ENCODE measurements around the gene AKNA. TPM values are rescaled to one million over a fixed set of nuclear protein-coding genes. Genes with fewer than 3 reads are reported as not detected.

Gene AKNA
- total and polyA plus RNA-seq, 9 donors = 7.0 to 14.6 (median 10.1) TPM

GRCh38 chr9:114365194-114365593 lies 22.6 kb downstream of the AKNA start:
- peaks cover 4% of the 10 kb centered on the region for H3K4me1 ChIP-seq (ENCODE audit: control insufficient read depth, insufficient read depth, low read length)

GRCh38 chr9:114364134-114365041 lies 23.4 kb downstream of the AKNA start:
- Histone ChIP-seq H3K27ac (ENCODE audit: low read length) (no peak overlapping the region), H3K4me3 (ENCODE audit: low read length) (no peak overlapping the region), H3K36me3 (ENCODE audit: control insufficient read depth, insufficient read depth, low read length) (peaks cover 70% of the 10 kb centered on the region), H3K27me3 (ENCODE audit: control insufficient read depth, insufficient read depth, low read length) (no peaks in the 10 kb centered on the region), H3K9me3 (replicated peaks; ENCODE audit: control insufficient read depth, low read depth, low read length) (no peaks in the 10 kb centered on the region), H3K4me1 (ENCODE audit: control insufficient read depth, insufficient read depth, low read length) (no peaks in the 10 kb centered on the region)
- WGBS (ENCODE audit: insufficient coverage) = 86% methylated on average over 2 of the region's 6 CpGs
- no peak for DNase-seq

More at GRCh38 chr9:114365194-114365593, 22.6 kb downstream of the AKNA start:
- Histone ChIP-seq H3K4me3 (ENCODE audit: low read length) (no peak overlapping the region), H3K27ac (ENCODE audit: low read length) (no peak overlapping the region), H3K36me3 (ENCODE audit: control insufficient read depth, insufficient read depth, low read length) (peaks cover 65% of the 10 kb centered on the region), H3K27me3 (ENCODE audit: control insufficient read depth, insufficient read depth, low read length) (no peaks in the 10 kb centered on the region), H3K9me3 (replicated peaks; ENCODE audit: control insufficient read depth, low read depth, low read length) (no peaks in the 10 kb centered on the region)
- DNase-seq = no peak
- no CpG with 5 or more reads among the region's 2 CpGs for WGBS (ENCODE audit: insufficient coverage)

- Histone ChIP-seq H3K4me3 (ENCODE audit: low read length) (no peak overlapping the region), H3K27ac (ENCODE audit: low read length) (no peak overlapping the region), H3K4me1 (ENCODE audit: control insufficient read depth, insufficient read depth, low read length) (no peaks in the 10 kb centered on the region), H3K27me3 (ENCODE audit: control insufficient read depth, insufficient read depth, low read length) (no peaks in the 10 kb centered on the region), H3K9me3 (replicated peaks; ENCODE audit: control insufficient read depth, low read depth, low read length) (no peaks in the 10 kb centered on the region), H3K36me3 (ENCODE audit: control insufficient read depth, insufficient read depth, low read length) (peaks cover 71% of the 10 kb centered on the region)
- DNase-seq = no peak
- 30% methylated on average over 2 of the region's 2 CpGs for WGBS (ENCODE audit: insufficient coverage)
These were observed 24.4 kb downstream of the AKNA start for GRCh38 chr9:114363424-114363823.

- no peak for DNase-seq
- 74% methylated on average over 12 of the region's 12 CpGs for WGBS (ENCODE audit: insufficient coverage)
- H3K36me3 ChIP-seq (ENCODE audit: control insufficient read depth, insufficient read depth, low read length) = peaks cover 68% of the 10 kb centered on the region
These were observed 25.4 kb downstream of the AKNA start for GRCh38 chr9:114362394-114362793.

GRCh38 chr9:114361542-114361941 lies 26.2 kb downstream of the AKNA start:
- H3K27me3 ChIP-seq (ENCODE audit: control insufficient read depth, insufficient read depth, low read length) = no peaks in the 10 kb centered on the region
- H3K4me1 ChIP-seq (ENCODE audit: control insufficient read depth, insufficient read depth, low read length) = no peaks in the 10 kb centered on the region
- no peak for DNase-seq
- no peak overlapping the region for H3K4me3 ChIP-seq (ENCODE audit: low read length)
- no peaks in the 10 kb centered on the region for H3K9me3 ChIP-seq (replicated peaks; ENCODE audit: control insufficient read depth, low read depth, low read length)
- 93% methylated on average over 7 of the region's 7 CpGs for WGBS (ENCODE audit: insufficient coverage)
- no peak overlapping the region for H3K27ac ChIP-seq (ENCODE audit: low read length)
- H3K36me3 ChIP-seq (ENCODE audit: control insufficient read depth, insufficient read depth, low read length) = peaks cover 73% of the 10 kb centered on the region

More at GRCh38 chr9:114362394-114362793, 25.4 kb downstream of the AKNA start:
- H3K4me1 ChIP-seq (ENCODE audit: control insufficient read depth, insufficient read depth, low read length) = no peaks in the 10 kb centered on the region
- no peaks in the 10 kb centered on the region for H3K27me3 ChIP-seq (ENCODE audit: control insufficient read depth, insufficient read depth, low read length)
- no peak overlapping the region for H3K27ac ChIP-seq (ENCODE audit: low read length)
- H3K9me3 ChIP-seq (replicated peaks; ENCODE audit: control insufficient read depth, low read depth, low read length) = no peaks in the 10 kb centered on the region
- H3K4me3 ChIP-seq (ENCODE audit: low read length) = no peak overlapping the region

GRCh38 chr9:114359801-114360200 lies 28.0 kb downstream of the AKNA start:
- 94% methylated on average over 5 of the region's 7 CpGs for WGBS (ENCODE audit: insufficient coverage)
- Histone ChIP-seq H3K27me3 (ENCODE audit: control insufficient read depth, insufficient read depth, low read length) (no peaks in the 10 kb centered on the region), H3K4me1 (ENCODE audit: control insufficient read depth, insufficient read depth, low read length) (no peaks in the 10 kb centered on the region)

GRCh38 chr9:114357911-114358328 lies 29.9 kb downstream of the AKNA start:
- Histone ChIP-seq H3K4me1 (ENCODE audit: control insufficient read depth, insufficient read depth, low read length) (no peaks in the 10 kb centered on the region), H3K4me3 (ENCODE audit: low read length) (no peak overlapping the region), H3K27ac (ENCODE audit: low read length) (no peak overlapping the region), H3K36me3 (ENCODE audit: control insufficient read depth, insufficient read depth, low read length) (peaks cover 62% of the 10 kb centered on the region), H3K27me3 (ENCODE audit: control insufficient read depth, insufficient read depth, low read length) (no peaks in the 10 kb centered on the region), H3K9me3 (replicated peaks; ENCODE audit: control insufficient read depth, low read depth, low read length) (no peaks in the 10 kb centered on the region)
- 98% methylated on average over 5 of the region's 9 CpGs for WGBS (ENCODE audit: insufficient coverage)
- no peak for DNase-seq

More at GRCh38 chr9:114359801-114360200, 28.0 kb downstream of the AKNA start:
- no peak for DNase-seq
- Histone ChIP-seq H3K27ac (ENCODE audit: low read length) (no peak overlapping the region), H3K36me3 (ENCODE audit: control insufficient read depth, insufficient read depth, low read length) (peaks cover 79% of the 10 kb centered on the region), H3K9me3 (replicated peaks; ENCODE audit: control insufficient read depth, low read depth, low read length) (no peaks in the 10 kb centered on the region), H3K4me3 (ENCODE audit: low read length) (no peak overlapping the region)

GRCh38 chr9:114357360-114357759 lies 30.4 kb downstream of the AKNA start:
- Histone ChIP-seq H3K27me3 (ENCODE audit: control insufficient read depth, insufficient read depth, low read length) (no peaks in the 10 kb centered on the region), H3K4me1 (ENCODE audit: control insufficient read depth, insufficient read depth, low read length) (no peaks in the 10 kb centered on the region), H3K4me3 (ENCODE audit: low read length) (no peak overlapping the region), H3K27ac (ENCODE audit: low read length) (no peak overlapping the region), H3K9me3 (replicated peaks; ENCODE audit: control insufficient read depth, low read depth, low read length) (no peaks in the 10 kb centered on the region), H3K36me3 (ENCODE audit: control insufficient read depth, insufficient read depth, low read length) (peaks cover 57% of the 10 kb centered on the region)
- DNase-seq = no peak
- WGBS (ENCODE audit: insufficient coverage) = 92% methylated on average over 5 of the region's 6 CpGs

GRCh38 chr9:114356792-114357191 lies 31.0 kb downstream of the AKNA start:
- no peak overlapping the region for H3K27ac ChIP-seq (ENCODE audit: low read length)
- WGBS (ENCODE audit: insufficient coverage) = 80% methylated on average over 1 of the region's 6 CpGs
- no peak for DNase-seq
- no peak overlapping the region for H3K4me3 ChIP-seq (ENCODE audit: low read length)
- no peaks in the 10 kb centered on the region for H3K9me3 ChIP-seq (replicated peaks; ENCODE audit: control insufficient read depth, low read depth, low read length)
- no peaks in the 10 kb centered on the region for H3K27me3 ChIP-seq (ENCODE audit: control insufficient read depth, insufficient read depth, low read length)
- H3K4me1 ChIP-seq (ENCODE audit: control insufficient read depth, insufficient read depth, low read length) = no peaks in the 10 kb centered on the region
- peaks cover 55% of the 10 kb centered on the region for H3K36me3 ChIP-seq (ENCODE audit: control insufficient read depth, insufficient read depth, low read length)

- no peaks in the 10 kb centered on the region for H3K27me3 ChIP-seq (ENCODE audit: control insufficient read depth, insufficient read depth, low read length)
- no peaks in the 10 kb centered on the region for H3K9me3 ChIP-seq (replicated peaks; ENCODE audit: control insufficient read depth, low read depth, low read length)
- H3K27ac ChIP-seq (ENCODE audit: low read length) = no peak overlapping the region
- no peaks in the 10 kb centered on the region for H3K4me1 ChIP-seq (ENCODE audit: control insufficient read depth, insufficient read depth, low read length)
- 76% methylated on average over 2 of the region's 6 CpGs for WGBS (ENCODE audit: insufficient coverage)
- no peak overlapping the region for H3K4me3 ChIP-seq (ENCODE audit: low read length)
- H3K36me3 ChIP-seq (ENCODE audit: control insufficient read depth, insufficient read depth, low read length) = peaks cover 45% of the 10 kb centered on the region
- no peak for DNase-seq
These were observed 32.0 kb downstream of the AKNA start for GRCh38 chr9:114355821-114356220.
